Measurements from ENCODE around the gene API5. TPM values are rescaled to one million over a fixed set of nuclear protein-coding genes. Genes with fewer than 3 reads are reported as not detected.

The API5 gene
- total RNA-seq, 2 experiments from 2014 or later: 133 to 163 TPM

GRCh38 chr11:43393765-43394355 is 82.1 kb downstream of the API5 start:
- peaks cover 40% of the 10 kb centered on the region for H3K4me1 Mint-ChIP-seq
- DNase-seq (no peak), ATAC-seq (no peak)
- no peak overlapping the region for H3K27ac Mint-ChIP-seq
- no peaks in the 10 kb centered on the region for H3K27me3 Mint-ChIP-seq
- no peak overlapping the region for H3K4me3 Mint-ChIP-seq
- H3K36me3 Mint-ChIP-seq (ENCODE audit: low read depth): peaks cover 70% of the 10 kb centered on the region
- CTCF ChIA-PET: no interaction called here
- POLR2A ChIA-PET: no interaction called here
- H3K9me3 Mint-ChIP-seq (ENCODE audit: low read depth): no peaks in the 10 kb centered on the region
- intact Hi-C loops (cut with DNase I, micrococcal nuclease): loop anchor here in 1 of 2 experiments (5.0 kb wide), 1 partner anchor 82 kb away; the partner anchor contains the start of gene API5

Other genes starting within 250 kb of the API5 start
- 10 to 100 TPM; 50.0 to 57.9 TPM for gene TTC17, start 46.9 kb downstream of the API5 start, total RNA-seq

Data from activated CD4-positive, alpha-beta T cell treated with anti-CD3 and anti-CD28 coated beads for 36 hours (primary cell).